ENCODE results near the gene ENTPD7. TPM values are rescaled to one million over a fixed set of nuclear protein-coding genes. Genes with fewer than 3 reads are reported as not detected.
A peak's percentile ranks its signal among the peaks of the same experiment; 100 is the strongest.

ENTPD7 gene
- total RNA-seq, 4 donors from 2014 or later: 3.3 to 7.5 (median 4.4) TPM

DNA sequence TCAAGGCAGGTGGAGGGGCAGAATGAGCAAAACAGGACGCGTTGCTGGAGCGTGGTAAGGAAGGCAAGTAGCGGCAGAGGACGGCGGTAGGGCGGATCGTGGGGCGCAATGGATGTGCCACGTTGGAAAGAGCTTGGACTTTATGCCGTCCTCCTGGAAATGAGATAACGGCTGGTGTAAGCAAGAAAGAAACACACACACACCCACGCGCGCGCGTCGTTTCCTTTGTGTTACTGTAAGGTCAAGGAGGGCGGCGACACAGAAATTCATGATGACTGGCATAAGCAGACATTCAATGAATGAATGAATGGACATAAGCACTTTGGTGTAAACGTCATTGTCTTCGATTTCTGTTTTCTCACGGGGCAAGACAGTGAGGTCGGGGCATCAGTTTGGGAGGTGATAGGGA is 683 bp upstream of the ENTPD7 start:
- H3K4me1 ChIP-seq: peaks cover 0 to 19% (median 9%) of the 10 kb centered on the region in 4 donors
- TF ChIP-seq EP300 (IDR thresholded peaks at IDR 0.05) (no peak), POLR2A (IDR thresholded peaks at IDR 0.05) (no peak)
- TF ChIP-seq, protein P1, sequence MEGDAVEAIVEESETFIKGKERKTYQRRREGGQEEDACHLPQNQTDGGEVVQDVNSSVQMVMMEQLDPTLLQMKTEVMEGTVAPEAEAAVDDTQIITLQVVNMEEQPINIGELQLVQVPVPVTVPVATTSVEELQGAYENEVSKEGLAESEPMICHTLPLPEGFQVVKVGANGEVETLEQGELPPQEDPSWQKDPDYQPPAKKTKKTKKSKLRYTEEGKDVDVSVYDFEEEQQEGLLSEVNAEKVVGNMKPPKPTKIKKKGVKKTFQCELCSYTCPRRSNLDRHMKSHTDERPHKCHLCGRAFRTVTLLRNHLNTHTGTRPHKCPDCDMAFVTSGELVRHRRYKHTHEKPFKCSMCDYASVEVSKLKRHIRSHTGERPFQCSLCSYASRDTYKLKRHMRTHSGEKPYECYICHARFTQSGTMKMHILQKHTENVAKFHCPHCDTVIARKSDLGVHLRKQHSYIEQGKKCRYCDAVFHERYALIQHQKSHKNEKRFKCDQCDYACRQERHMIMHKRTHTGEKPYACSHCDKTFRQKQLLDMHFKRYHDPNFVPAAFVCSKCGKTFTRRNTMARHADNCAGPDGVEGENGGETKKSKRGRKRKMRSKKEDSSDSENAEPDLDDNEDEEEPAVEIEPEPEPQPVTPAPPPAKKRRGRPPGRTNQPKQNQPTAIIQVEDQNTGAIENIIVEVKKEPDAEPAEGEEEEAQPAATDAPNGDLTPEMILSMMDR (IDR thresholded peaks at IDR 0.05): no peak
- peaks cover 0 to 11% (median 0%) of the 10 kb centered on the region in 3 donors for H3K36me3 ChIP-seq
- H3K27me3 ChIP-seq: no peaks in the 10 kb centered on the region
- H3K9me3 ChIP-seq: no peaks in the 10 kb centered on the region
- peak in 1 of 2 donors; percentile 16 for DNase-seq (ENCODE audit: low spot score in 2 of 2)
- peak overlapping the region in 2 of 4 donors; percentile 73 to 76 for H3K27ac ChIP-seq
- peak overlapping the region; percentile 64 to 81 (median 77) for H3K4me3 ChIP-seq
- WGBS, 2 donors: 9% methylated on average over 24 of the region's 24 CpGs

DNA sequence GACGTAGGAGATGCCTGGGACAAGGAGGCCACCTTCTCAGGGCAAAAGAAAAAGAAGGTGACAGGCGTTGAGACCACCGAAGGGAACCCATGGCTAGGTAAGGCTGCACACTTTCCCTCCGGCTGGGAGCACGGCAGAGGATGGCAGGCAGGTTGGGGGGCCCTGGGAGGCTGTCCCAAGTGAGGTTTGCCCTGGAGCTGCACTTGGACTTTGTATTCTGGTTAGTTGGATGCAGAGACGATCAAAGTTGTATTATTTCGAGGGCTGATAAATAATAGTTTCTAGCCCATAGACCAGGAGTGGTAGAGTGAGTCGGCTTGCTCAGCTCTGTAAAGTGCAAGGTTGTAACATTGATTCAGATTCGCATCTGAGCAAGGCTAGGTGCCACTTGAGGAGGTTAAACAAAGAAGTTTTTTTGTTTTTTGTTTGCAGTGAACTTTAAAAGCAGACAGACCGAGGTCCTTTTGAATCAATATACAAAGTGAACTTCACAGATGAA is 608 bp downstream of the ENTPD7 start:
- Histone ChIP-seq H3K36me3 (peaks cover 0 to 21% (median 0%) of the 10 kb centered on the region in 3 donors), H3K4me1 (peaks cover 0 to 19% (median 9%) of the 10 kb centered on the region in 4 donors), H3K27me3 (no peaks in the 10 kb centered on the region), H3K4me3 (peak overlapping the region; percentile 64 to 81 (median 77)), H3K27ac (peak overlapping the region in 2 of 4 donors; percentile 73 to 76), H3K9me3 (no peaks in the 10 kb centered on the region)
- no peak for DNase-seq (ENCODE audit: low spot score in 2 of 2)
- no peak for TF ChIP-seq POLR2A (IDR thresholded peaks at IDR 0.05)
- TF ChIP-seq, protein P1 (IDR thresholded peaks at IDR 0.05): no peak
- no peak for TF ChIP-seq EP300 (IDR thresholded peaks at IDR 0.05)
- 10 to 16% methylated on average over 10 of the region's 10 CpGs for WGBS, 2 donors

DNA sequence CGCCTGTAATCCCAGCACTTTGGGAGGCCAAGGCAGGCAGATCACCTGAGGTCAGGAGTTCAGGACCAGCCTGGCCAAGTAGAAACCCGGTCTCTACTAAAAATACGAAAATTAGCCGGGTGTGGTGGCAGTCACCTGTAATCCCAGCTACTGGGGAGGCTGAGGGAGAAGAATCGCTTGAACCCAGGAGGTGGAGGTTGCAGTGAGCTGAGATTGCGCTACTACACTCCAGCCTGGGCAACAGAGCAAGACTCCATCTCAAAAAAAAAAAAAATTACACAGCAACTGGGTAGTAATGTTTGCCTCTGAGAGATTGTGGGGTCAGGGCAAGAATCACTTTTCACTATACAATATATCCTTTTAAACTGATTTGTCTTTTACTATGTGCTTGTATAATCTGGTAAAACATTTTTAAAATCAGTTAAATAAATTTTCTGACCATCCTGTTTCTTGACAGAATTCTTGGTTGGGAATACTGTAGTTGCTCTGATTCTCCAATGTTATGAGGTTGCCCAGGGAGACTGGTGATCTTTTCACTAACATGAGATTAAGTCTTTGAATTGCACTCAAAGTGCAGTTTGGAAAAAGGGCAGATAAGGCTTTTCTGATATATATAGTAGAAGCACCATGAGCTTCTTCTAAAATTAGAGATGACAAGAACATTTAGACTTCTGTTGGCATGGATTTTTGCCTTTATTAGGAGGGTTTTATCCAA is 1.5 kb downstream of the ENTPD7 start:
- Histone ChIP-seq H3K4me3 (no peak overlapping the region), H3K27me3 (no peaks in the 10 kb centered on the region), H3K9me3 (no peaks in the 10 kb centered on the region), H3K36me3 (peaks cover 0 to 29% (median 0%) of the 10 kb centered on the region in 3 donors), H3K4me1 (peaks cover 0 to 19% (median 9%) of the 10 kb centered on the region in 4 donors), H3K27ac (no peak overlapping the region)
- no peak for TF ChIP-seq EP300 (IDR thresholded peaks at IDR 0.05)
- TF ChIP-seq, protein P1 (IDR thresholded peaks at IDR 0.05): no peak
- DNase-seq (ENCODE audit: low spot score in 2 of 2): no peak
- 92 to 95% methylated on average over 6 of the region's 6 CpGs for WGBS, 2 donors

DNA sequence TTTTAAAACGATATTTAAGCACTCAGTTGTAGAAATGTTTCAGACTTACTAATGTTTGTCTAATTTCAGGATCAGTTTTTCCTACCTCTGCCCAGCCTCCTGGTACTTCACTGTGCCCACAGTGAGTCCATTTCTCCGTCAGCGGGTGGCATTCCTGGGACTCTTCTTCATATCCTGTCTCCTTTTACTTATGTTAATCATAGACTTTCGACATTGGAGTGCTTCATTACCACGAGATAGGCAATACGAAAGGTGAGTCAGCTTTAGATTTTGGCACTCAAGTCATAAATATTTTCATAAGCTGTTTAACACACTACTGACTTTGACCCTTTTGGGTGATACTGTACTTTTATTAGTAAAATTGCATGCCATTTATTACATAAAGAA is 2.1 kb downstream of the ENTPD7 start:
- Histone ChIP-seq H3K27ac (no peak overlapping the region), H3K36me3 (peaks cover 0 to 35% (median 0%) of the 10 kb centered on the region in 3 donors), H3K9me3 (no peaks in the 10 kb centered on the region), H3K27me3 (no peaks in the 10 kb centered on the region), H3K4me3 (no peak overlapping the region), H3K4me1 (peaks cover 0 to 19% (median 9%) of the 10 kb centered on the region in 4 donors)
- no peak for DNase-seq (ENCODE audit: low spot score in 2 of 2)
- TF ChIP-seq, protein P1 (IDR thresholded peaks at IDR 0.05): no peak
- TF ChIP-seq EP300 (IDR thresholded peaks at IDR 0.05) (no peak), POLR2A (IDR thresholded peaks at IDR 0.05) (no peak)
- WGBS, 2 donors: 75% methylated on average over 6 of the region's 6 CpGs

DNA sequence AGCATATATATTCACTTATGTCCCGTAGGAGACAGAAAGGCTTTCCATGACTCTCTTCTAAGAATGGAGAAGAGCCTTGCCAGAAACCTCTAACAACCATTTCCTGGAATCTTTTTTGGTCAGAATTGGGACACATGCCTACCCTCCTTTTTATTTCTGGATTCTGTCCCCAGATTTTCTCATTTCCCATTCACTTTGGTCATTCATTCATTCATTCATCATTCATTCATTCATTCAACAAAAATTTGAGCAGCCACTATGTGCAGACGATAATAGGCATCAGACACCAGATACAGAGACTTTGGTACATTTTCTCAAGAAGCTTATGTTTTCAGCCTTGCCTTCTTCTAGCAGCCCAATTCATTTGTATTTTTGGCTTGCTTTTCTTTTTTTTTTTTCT is 6.0 kb downstream of the ENTPD7 start:
- Histone ChIP-seq H3K27ac (no peak overlapping the region), H3K9me3 (no peaks in the 10 kb centered on the region), H3K4me1 (peaks cover 0 to 6% (median 3%) of the 10 kb centered on the region in 4 donors), H3K27me3 (no peaks in the 10 kb centered on the region), H3K4me3 (no peak overlapping the region), H3K36me3 (peaks cover 0 to 45% (median 0%) of the 10 kb centered on the region in 3 donors)
- 90 to 97% methylated on average over 2 of the region's 2 CpGs for WGBS, 2 donors
- DNase-seq (ENCODE audit: low spot score in 2 of 2): no peak
- TF ChIP-seq POLR2A (IDR thresholded peaks at IDR 0.05) (no peak), EP300 (IDR thresholded peaks at IDR 0.05) (no peak)
- TF ChIP-seq, protein P1 (IDR thresholded peaks at IDR 0.05): no peak
